Vagina (tissue), 2 donors: ENCODE results near the gene ACAP3. TPM values are rescaled to one million over a fixed set of nuclear protein-coding genes. Genes with fewer than 3 reads are reported as not detected.

Source experiments
- DNase-seq, 2 donors: peaks; one replicate each; pipeline ENCODE4 v3.0.0-alpha.2; 2017; ENCODE audit errors: extremely low spot score in 2 of 2
- H3K27ac ChIP-seq: fragments of 200-600 bp; sonication (generic); one replicate; pipeline ENCODE4 v1.5.1; 2019
- H3K27me3 ChIP-seq: fragments of 200-600 bp; sonication (generic); one replicate; pipeline ENCODE4 v1.5.1; 2019
- H3K36me3 ChIP-seq, 2 donors: fragments of 200-600 bp; sonication (generic); one replicate each; pipeline ENCODE4 v1.5.1; 2017 to 2019
- H3K4me1 ChIP-seq: fragments of 200-600 bp; sonication (generic); one replicate; pipeline ENCODE4 v1.5.1; 2019
- H3K4me3 ChIP-seq, 2 donors: fragments of 200-600 bp; sonication (generic); 1 replicate in 1 of 2; 2 replicates in 1 of 2; pipeline ENCODE4 v1.5.1; 2016 to 2019
- H3K9me3 ChIP-seq: fragments of 200-600 bp; sonication (generic); one replicate; pipeline ENCODE4 v1.5.1; 2019
- CTCF ChIP-seq, 3 experiments: fragments of 450-650 bp in 2 of 3; fragments of 200-600 bp in 1 of 3; sonication (generic) in 1 of 3; IDR thresholded peaks; one replicate each; pipeline ENCODE4 v1.5.1; 2017 to 2019; ENCODE audit warnings: antibody characterized with exemption in 3 of 3, mild to moderate bottlenecking in 2 of 3, moderate library complexity in 2 of 3
- POLR2A ChIP-seq, 2 donors: fragments of 450-650 bp; IDR thresholded peaks; one replicate each; pipeline ENCODE4 v1.6.1; 2017; ENCODE audit warnings: antibody characterized with exemption in 2 of 2, mild to moderate bottlenecking in 2 of 2, moderate library complexity in 2 of 2
- POLR2AphosphoS5 ChIP-seq, 2 donors: sonication (generic); formaldehyde crosslinking; IDR thresholded peaks; one replicate each; pipeline ENCODE4 v1.9.0; 2017; ENCODE audit warnings: antibody characterized with exemption in 2 of 2, mild to moderate bottlenecking in 2 of 2, low read depth in 1 of 2; ENCODE audit not compliant: insufficient read depth in 1 of 2
- intact Hi-C: fragments of 100-400 bp; cut with DNase I; formaldehyde crosslinking; loops from one replicate; pipeline ENCODE4 v1.15.1; 2023
- total RNA-seq: library from RNA; depleted of rRNA; stranded (reverse); fragments of >200 nt; gene quantifications from one replicate; pipeline ENCODE4 v1.2.3, GENCODE V29; 2016

Gene ACAP3
- total RNA-seq, 1 donor from 2014 or later = 68.5 TPM

GRCh38 chr1:1255611-1256010 is 52.1 kb downstream of the ACAP3 start:
- Histone ChIP-seq H3K27ac (no peak overlapping the region), H3K36me3 (peaks cover 0 to 46% of the 10 kb centered on the region in 2 donors), H3K4me1 (no peaks in the 10 kb centered on the region), H3K27me3 (no peaks in the 10 kb centered on the region), H3K4me3 (no peak overlapping the region), H3K9me3 (no peaks in the 10 kb centered on the region)
- TF ChIP-seq CTCF (IDR thresholded peaks at IDR 0.05) (no peak), POLR2AphosphoS5 (IDR thresholded peaks at IDR 0.05; ENCODE audit: insufficient read depth in 1 of 2, low read depth in 1 of 2) (no peak), POLR2A (IDR thresholded peaks at IDR 0.05) (no peak)
- intact Hi-C loops = no loop called here
- no peak for DNase-seq

DNA sequence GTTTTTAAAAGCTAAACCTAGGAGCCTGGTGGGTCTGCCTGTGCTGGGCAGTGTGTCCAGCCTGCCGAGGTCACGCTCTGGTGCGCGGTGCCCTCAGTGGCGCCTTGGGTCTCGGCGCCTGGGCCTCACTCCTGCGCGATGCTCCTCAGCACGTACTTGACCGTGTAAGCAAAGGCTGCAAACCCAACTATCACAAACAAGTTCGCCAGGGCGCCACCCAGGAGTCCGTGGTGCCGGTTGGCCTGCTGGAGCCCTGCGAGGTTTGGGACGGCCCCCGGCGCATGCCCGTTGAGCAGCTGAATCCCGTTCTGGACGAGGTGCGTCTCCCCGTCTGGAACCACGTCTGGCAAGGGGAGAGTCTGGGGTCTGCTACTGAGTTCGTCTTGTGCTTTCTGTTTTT is 52.7 kb downstream of the ACAP3 start:
- intact Hi-C loops = no loop called here
- H3K36me3 ChIP-seq = peaks cover 0 to 41% of the 10 kb centered on the region in 2 donors
- DNase-seq = no peak
- TF ChIP-seq CTCF (IDR thresholded peaks at IDR 0.05) (no peak), POLR2AphosphoS5 (IDR thresholded peaks at IDR 0.05; ENCODE audit: insufficient read depth in 1 of 2, low read depth in 1 of 2) (no peak), POLR2A (IDR thresholded peaks at IDR 0.05) (no peak)
- no peak overlapping the region for H3K27ac ChIP-seq
- no peaks in the 10 kb centered on the region for H3K9me3 ChIP-seq
- no peak overlapping the region for H3K4me3 ChIP-seq
- H3K4me1 ChIP-seq = no peaks in the 10 kb centered on the region
- H3K27me3 ChIP-seq = no peaks in the 10 kb centered on the region

DNA sequence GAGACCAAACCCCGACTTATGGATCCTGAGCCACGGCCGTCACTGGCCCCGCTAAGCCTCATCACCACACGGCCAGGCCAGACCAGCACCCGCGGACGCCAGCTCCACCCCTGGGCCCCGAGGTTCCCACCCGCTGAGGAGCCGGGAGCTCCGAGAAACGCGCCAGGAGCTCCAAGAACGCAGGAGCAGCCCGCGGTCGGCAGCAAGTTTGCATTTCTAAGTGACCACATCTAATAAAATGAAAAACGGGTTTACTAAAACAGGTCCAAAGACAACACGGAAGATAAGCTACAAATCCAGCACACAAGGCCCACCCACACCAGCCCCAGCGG is 53.1 kb downstream of the ACAP3 start:
- peaks cover 0 to 36% of the 10 kb centered on the region in 2 donors for H3K36me3 ChIP-seq

GRCh38 chr1:1253972-1254666 is 53.6 kb downstream of the ACAP3 start:
- Histone ChIP-seq H3K27me3 (no peaks in the 10 kb centered on the region), H3K9me3 (no peaks in the 10 kb centered on the region), H3K27ac (no peak overlapping the region), H3K36me3 (peaks cover 0 to 36% of the 10 kb centered on the region in 2 donors), H3K4me3 (no peak overlapping the region), H3K4me1 (no peaks in the 10 kb centered on the region)
- TF ChIP-seq POLR2AphosphoS5 (IDR thresholded peaks at IDR 0.05; ENCODE audit: insufficient read depth in 1 of 2, low read depth in 1 of 2) = no peak
- TF ChIP-seq CTCF (IDR thresholded peaks at IDR 0.05) = no peak
- no peak for TF ChIP-seq POLR2A (IDR thresholded peaks at IDR 0.05)
- DNase-seq = no peak
- intact Hi-C loops = no loop called here

More for the DNA sequence above, 53.1 kb downstream of the ACAP3 start:
- intact Hi-C loops = no loop called here
- no peak for DNase-seq
- TF ChIP-seq POLR2A (IDR thresholded peaks at IDR 0.05) (no peak), POLR2AphosphoS5 (IDR thresholded peaks at IDR 0.05; ENCODE audit: insufficient read depth in 1 of 2, low read depth in 1 of 2) (no peak), CTCF (IDR thresholded peaks at IDR 0.05) (no peak)
- H3K9me3 ChIP-seq = no peaks in the 10 kb centered on the region
- H3K4me1 ChIP-seq = no peaks in the 10 kb centered on the region
- no peaks in the 10 kb centered on the region for H3K27me3 ChIP-seq
- H3K4me3 ChIP-seq = no peak overlapping the region
- H3K27ac ChIP-seq = no peak overlapping the region

- TF ChIP-seq CTCF (IDR thresholded peaks at IDR 0.05) = no peak
- TF ChIP-seq POLR2AphosphoS5 (IDR thresholded peaks at IDR 0.05; ENCODE audit: insufficient read depth in 1 of 2, low read depth in 1 of 2) = no peak
- no peaks in the 10 kb centered on the region for H3K4me1 ChIP-seq
Measured at GRCh38 chr1:1253314-1253713, 54.4 kb downstream of the ACAP3 start.

More at GRCh38 chr1:1253314-1253713, 54.4 kb downstream of the ACAP3 start:
- H3K27me3 ChIP-seq = no peaks in the 10 kb centered on the region
- peaks cover 0 to 36% of the 10 kb centered on the region in 2 donors for H3K36me3 ChIP-seq
- H3K4me3 ChIP-seq = no peak overlapping the region
- no peak for DNase-seq
- no peak overlapping the region for H3K27ac ChIP-seq
- no peaks in the 10 kb centered on the region for H3K9me3 ChIP-seq
- intact Hi-C loops = no loop called here
